ENCODE measurements around the gene UBR3.

The UBR3 gene

DNA sequence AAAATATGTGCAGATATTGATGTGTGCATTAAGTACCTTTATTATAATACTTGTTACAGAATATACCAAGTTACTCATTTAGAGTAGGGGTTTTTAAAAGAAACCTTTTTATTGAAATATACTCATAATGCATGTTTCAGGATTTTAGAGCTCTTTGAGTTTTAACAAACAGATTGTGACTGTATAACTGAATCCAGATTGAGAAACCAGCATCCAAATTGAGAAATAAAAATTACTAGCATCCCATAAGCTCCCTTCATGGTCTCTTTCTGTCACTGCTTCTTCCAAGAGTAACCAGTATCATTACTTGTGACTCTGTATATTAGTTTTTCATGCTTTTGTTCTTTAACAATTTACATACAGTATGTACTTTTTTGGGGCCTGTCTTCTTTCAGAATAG lies 156.9 kb downstream of the UBR3 start:
- H3K4me3 ChIP-seq (ENCODE audit: low read depth, low read length): no peak overlapping the region
- H3K27me3 ChIP-seq (ENCODE audit: control insufficient read depth, insufficient read depth, low read length): no peaks in the 10 kb centered on the region
- H3K4me1 ChIP-seq (ENCODE audit: control insufficient read depth, insufficient read depth, low read length): peaks cover 2% of the 10 kb centered on the region
- H3K36me3 ChIP-seq (ENCODE audit: control insufficient read depth, insufficient read depth, low read length): no peaks in the 10 kb centered on the region
- H3K9ac ChIP-seq (ENCODE audit: low read depth, low read length): no peak overlapping the region
- H3K9me3 ChIP-seq (ENCODE audit: control insufficient read depth, insufficient read depth, low read length): no peaks in the 10 kb centered on the region

DNA sequence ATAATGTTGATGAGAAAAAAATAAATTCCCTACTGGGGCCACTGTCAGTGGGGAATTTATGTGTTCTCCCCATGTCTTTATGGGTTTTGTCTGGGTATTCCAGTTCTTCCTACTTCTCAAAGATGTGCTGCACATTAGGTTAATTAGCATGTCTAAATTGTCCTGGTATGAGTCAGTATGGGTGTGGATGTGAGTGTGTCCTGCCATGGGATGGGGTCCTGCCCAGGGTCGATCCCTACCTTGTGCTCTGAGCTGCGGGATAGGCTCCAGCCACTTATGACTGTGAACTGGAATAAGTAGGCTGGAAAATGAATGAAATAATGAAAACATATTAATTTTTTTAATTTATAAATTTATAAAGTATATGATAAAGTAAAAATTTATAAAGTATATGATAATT lies 167.5 kb downstream of the UBR3 start:
- peaks cover 5% of the 10 kb centered on the region for H3K36me3 ChIP-seq (ENCODE audit: control insufficient read depth, insufficient read depth, low read length)
- no peaks in the 10 kb centered on the region for H3K4me1 ChIP-seq (ENCODE audit: control insufficient read depth, insufficient read depth, low read length)
- H3K9me3 ChIP-seq (ENCODE audit: control insufficient read depth, insufficient read depth, low read length): peaks cover 6% of the 10 kb centered on the region
- H3K27me3 ChIP-seq (ENCODE audit: control insufficient read depth, insufficient read depth, low read length): no peaks in the 10 kb centered on the region
- no peak overlapping the region for H3K4me3 ChIP-seq (ENCODE audit: low read depth, low read length)
- no peak overlapping the region for H3K9ac ChIP-seq (ENCODE audit: low read depth, low read length)

DNA sequence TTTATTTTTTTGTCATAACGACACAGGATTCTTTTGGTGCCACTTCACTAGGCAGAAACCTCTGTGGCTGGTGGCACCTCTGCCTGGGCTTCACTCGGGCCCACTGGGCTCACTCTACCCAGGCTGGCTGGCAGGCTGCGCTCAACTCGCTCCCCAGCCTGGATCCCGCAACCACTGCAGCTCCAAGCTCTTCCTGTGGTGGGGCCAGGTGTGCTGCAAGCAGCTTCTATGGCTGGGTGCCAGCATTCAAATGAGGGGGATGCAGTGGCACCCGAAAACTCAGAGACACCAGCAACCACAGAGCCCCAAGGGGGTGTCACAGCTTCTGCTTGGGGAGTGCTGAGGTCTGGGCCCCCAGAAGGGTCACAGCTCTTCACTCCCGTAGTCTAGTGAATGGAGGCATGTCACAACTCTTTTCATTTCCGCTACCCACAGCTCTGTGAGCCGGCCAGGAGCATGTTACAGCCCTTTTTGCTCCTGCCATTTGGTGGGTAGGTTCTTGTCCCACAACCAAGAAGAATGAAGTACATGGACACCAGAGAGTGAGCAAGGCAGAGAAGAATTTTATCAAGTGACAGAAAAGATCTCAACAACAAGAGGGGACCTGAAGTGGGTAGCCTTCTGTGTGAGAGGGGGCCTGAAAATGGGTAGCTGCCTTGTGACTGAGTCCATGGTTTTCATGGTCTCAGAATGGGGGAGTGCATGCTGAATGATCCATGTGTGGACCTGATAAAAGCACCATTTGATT lies 170.1 kb downstream of the UBR3 start:
- no peak overlapping the region for H3K9ac ChIP-seq (ENCODE audit: low read depth, low read length)
- no peaks in the 10 kb centered on the region for H3K27me3 ChIP-seq (ENCODE audit: control insufficient read depth, insufficient read depth, low read length)
- H3K4me1 ChIP-seq (ENCODE audit: control insufficient read depth, insufficient read depth, low read length): no peaks in the 10 kb centered on the region
- H3K4me3 ChIP-seq (ENCODE audit: low read depth, low read length): no peak overlapping the region
- peaks cover 3% of the 10 kb centered on the region for H3K36me3 ChIP-seq (ENCODE audit: control insufficient read depth, insufficient read depth, low read length)
- H3K9me3 ChIP-seq (ENCODE audit: control insufficient read depth, insufficient read depth, low read length): peaks cover 6% of the 10 kb centered on the region

DNA sequence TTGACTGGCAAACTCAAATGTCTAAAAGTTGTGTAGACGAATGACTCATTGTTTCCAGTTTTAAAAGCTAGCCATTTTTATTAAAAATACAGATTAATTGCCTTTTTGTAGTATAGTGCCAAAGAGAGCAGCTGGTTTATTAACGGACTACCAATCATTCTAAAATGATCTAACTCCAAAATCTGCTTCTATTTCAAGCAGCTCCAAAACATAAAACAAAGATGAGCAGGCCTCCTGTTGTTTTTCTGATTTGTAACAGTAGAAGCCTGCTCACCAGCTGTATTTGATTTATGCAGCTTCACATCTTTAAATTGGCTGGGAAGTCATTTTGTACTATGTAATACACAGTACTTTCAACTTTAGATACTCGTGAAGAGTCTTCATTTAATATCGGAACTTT lies 171.8 kb downstream of the UBR3 start:
- H3K9ac ChIP-seq (ENCODE audit: low read depth, low read length): no peak overlapping the region
- peaks cover 6% of the 10 kb centered on the region for H3K9me3 ChIP-seq (ENCODE audit: control insufficient read depth, insufficient read depth, low read length)
- no peaks in the 10 kb centered on the region for H3K27me3 ChIP-seq (ENCODE audit: control insufficient read depth, insufficient read depth, low read length)
- no peaks in the 10 kb centered on the region for H3K4me1 ChIP-seq (ENCODE audit: control insufficient read depth, insufficient read depth, low read length)
- no peak overlapping the region for H3K4me3 ChIP-seq (ENCODE audit: low read depth, low read length)
- peaks cover 3% of the 10 kb centered on the region for H3K36me3 ChIP-seq (ENCODE audit: control insufficient read depth, insufficient read depth, low read length)

DNA sequence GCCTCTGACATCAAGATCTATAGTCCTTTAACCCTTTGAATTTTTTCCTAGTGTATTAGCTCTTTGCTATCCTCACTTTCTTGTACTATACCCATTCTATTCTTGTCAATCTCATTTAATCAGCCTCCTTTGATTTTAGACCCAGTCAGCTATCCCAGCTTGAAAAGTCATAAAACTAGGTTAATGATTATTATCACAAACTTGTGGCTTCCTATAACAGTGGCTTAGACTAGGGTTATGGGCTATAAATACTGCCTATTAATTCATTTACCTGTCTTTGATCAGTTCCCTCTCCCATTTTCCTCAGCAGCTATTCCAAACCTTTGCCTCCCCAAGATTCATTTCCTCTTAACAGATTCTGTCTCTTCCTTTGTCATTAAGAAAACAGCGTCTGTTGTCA lies 174.8 kb downstream of the UBR3 start:
- no peak overlapping the region for H3K9ac ChIP-seq (ENCODE audit: low read depth, low read length)
- no peak overlapping the region for H3K4me3 ChIP-seq (ENCODE audit: low read depth, low read length)
- no peaks in the 10 kb centered on the region for H3K27me3 ChIP-seq (ENCODE audit: control insufficient read depth, insufficient read depth, low read length)
- H3K9me3 ChIP-seq (ENCODE audit: control insufficient read depth, insufficient read depth, low read length): peaks cover 6% of the 10 kb centered on the region
- H3K36me3 ChIP-seq (ENCODE audit: control insufficient read depth, insufficient read depth, low read length): peaks cover 2% of the 10 kb centered on the region
- H3K4me1 ChIP-seq (ENCODE audit: control insufficient read depth, insufficient read depth, low read length): peaks cover 4% of the 10 kb centered on the region

DNA sequence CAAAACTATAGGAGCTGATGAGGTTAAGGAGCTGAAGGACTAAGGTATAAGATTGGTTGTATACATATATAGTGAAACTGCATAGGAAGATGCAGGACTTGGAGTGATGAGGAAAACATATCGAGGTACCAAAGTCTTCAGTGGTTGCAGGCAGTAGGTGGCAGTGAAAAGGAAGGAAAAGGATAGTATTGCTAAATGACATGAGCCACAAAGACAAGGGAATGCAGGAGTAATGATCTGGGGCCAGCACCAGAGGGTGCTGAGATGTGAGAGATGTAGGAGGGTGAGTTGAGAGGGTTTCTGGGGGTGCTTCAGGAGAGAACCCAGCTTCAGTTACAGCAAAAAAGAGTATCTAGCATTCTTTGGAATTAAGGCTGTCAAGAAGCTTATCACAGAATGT lies 178.4 kb downstream of the UBR3 start:
- Histone ChIP-seq H3K9ac (ENCODE audit: low read depth, low read length) (no peak overlapping the region), H3K9me3 (ENCODE audit: control insufficient read depth, insufficient read depth, low read length) (no peaks in the 10 kb centered on the region), H3K4me3 (ENCODE audit: low read depth, low read length) (no peak overlapping the region), H3K36me3 (ENCODE audit: control insufficient read depth, insufficient read depth, low read length) (no peaks in the 10 kb centered on the region), H3K27me3 (ENCODE audit: control insufficient read depth, insufficient read depth, low read length) (no peaks in the 10 kb centered on the region), H3K4me1 (ENCODE audit: control insufficient read depth, insufficient read depth, low read length) (peaks cover 4% of the 10 kb centered on the region)

DNA sequence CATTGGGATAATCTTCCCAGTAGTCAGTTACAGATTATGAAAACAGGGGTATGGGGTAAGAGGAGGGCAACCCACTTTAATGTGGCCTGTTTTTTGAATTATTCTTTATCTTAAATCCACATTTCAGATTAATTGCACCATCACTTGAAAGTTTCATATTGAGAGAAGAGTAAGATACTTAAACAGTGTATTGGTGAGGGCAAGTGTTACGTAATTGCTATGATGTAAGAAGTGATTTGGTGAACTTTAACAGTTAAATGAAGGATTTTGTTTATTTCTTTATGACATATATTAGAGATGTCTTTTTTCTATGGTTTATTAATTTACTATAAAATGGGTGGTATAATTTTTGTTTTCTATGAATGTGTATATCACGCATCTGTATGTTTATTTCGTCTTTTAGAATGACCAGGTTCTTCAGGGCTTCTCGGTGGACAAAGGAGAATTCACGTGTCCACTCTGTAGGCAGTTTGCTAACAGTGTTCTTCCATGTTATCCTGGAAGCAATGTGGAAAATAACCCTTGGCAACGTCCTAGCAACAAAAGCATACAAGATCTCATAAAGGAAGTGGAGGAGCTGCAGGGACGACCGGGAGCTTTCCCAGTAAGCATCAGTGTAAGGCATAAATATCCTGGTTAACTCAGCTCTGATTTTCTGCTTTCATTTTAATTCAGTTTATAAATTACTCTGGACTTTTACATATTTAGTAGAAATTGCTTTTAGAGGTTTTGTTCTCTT lies 179.5 kb downstream of the UBR3 start:
- H3K9ac ChIP-seq (ENCODE audit: low read depth, low read length): no peak overlapping the region
- H3K9me3 ChIP-seq (ENCODE audit: control insufficient read depth, insufficient read depth, low read length): no peaks in the 10 kb centered on the region
- H3K36me3 ChIP-seq (ENCODE audit: control insufficient read depth, insufficient read depth, low read length): no peaks in the 10 kb centered on the region
- H3K4me1 ChIP-seq (ENCODE audit: control insufficient read depth, insufficient read depth, low read length): peaks cover 4% of the 10 kb centered on the region
- no peak overlapping the region for H3K4me3 ChIP-seq (ENCODE audit: low read depth, low read length)
- no peaks in the 10 kb centered on the region for H3K27me3 ChIP-seq (ENCODE audit: control insufficient read depth, insufficient read depth, low read length)

DNA sequence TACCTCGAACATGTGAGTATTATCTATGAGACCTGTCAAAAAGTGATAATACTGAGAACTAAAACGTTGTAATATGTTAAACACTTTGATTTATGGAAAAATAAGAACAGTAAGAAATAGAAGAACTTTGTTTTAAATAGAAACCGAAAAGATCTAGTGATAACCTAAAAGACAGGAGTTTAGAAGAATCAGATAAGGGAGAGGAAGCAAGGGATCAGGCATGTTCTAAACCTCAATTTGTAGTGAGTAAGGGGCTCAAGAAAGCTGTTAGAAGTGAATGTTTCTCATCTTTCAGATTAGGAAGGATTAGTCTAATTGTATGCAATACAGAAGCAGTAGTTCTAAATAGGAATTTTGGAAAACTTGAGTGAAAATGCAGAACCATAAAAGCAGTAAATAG lies 182.0 kb downstream of the UBR3 start:
- no peaks in the 10 kb centered on the region for H3K27me3 ChIP-seq (ENCODE audit: control insufficient read depth, insufficient read depth, low read length)
- no peaks in the 10 kb centered on the region for H3K9me3 ChIP-seq (ENCODE audit: control insufficient read depth, insufficient read depth, low read length)
- H3K9ac ChIP-seq (ENCODE audit: low read depth, low read length): no peak overlapping the region
- H3K36me3 ChIP-seq (ENCODE audit: control insufficient read depth, insufficient read depth, low read length): no peaks in the 10 kb centered on the region
- peaks cover 4% of the 10 kb centered on the region for H3K4me1 ChIP-seq (ENCODE audit: control insufficient read depth, insufficient read depth, low read length)
- no peak overlapping the region for H3K4me3 ChIP-seq (ENCODE audit: low read depth, low read length)

DNA sequence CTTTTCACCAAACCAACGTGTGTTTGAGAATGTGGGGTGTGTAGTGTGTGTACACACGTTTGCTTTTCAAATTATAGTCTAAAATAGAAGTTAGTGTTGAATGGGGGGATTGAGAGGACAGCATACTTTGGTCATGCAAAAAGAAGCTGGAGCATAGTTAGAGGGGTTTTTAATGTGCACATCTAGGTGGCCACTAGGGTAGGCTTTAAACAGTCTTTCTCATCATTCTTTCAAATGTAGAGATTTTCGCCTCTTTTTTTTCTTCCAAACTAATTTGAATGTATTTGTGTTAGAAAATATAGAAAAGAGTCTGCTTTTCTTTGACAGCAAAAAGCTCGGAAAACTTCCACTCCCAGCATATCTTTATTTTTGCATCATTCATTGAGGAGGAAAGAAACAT lies 185.5 kb downstream of the UBR3 start:
- Histone ChIP-seq H3K4me1 (ENCODE audit: control insufficient read depth, insufficient read depth, low read length) (no peaks in the 10 kb centered on the region), H3K36me3 (ENCODE audit: control insufficient read depth, insufficient read depth, low read length) (no peaks in the 10 kb centered on the region), H3K27me3 (ENCODE audit: control insufficient read depth, insufficient read depth, low read length) (no peaks in the 10 kb centered on the region)

DNA sequence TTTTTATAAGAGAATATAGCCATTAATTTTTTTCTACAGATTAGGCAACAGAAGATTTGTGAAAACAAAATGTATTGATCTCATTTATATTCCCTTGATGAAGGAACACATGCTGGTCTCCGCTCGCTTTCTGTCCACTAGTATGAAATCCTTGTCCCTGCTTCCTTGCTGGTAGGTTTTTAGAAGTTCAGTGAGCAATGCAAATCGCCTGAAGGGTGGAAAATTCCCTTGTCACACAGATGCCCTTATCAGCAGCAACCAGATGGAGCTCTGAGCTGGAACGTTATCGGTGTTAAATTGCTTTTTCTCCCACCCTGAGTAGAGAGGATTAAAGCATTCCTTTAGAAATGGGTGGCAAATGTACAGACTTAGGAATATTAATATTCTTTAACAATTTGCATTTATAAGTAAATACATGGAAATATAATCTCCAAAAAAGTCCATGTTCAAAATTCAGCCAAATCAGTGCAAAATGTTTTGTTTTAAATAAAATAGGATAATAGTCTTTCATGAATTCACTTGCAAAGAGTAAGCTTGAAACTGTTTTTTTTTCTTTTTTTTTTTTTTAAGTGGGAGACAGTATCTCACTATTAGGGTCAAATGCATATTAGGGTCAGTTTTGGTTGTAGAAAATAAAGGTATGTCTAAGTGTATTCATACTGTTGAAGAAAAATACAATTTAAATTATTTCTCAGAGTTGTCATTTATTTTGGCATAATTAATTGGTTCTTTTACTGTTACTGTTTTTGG lies 186.7 kb downstream of the UBR3 start:
- Histone ChIP-seq H3K36me3 (ENCODE audit: control insufficient read depth, insufficient read depth, low read length) (no peaks in the 10 kb centered on the region), H3K4me1 (ENCODE audit: control insufficient read depth, insufficient read depth, low read length) (no peaks in the 10 kb centered on the region), H3K9me3 (ENCODE audit: control insufficient read depth, insufficient read depth, low read length) (no peaks in the 10 kb centered on the region), H3K27me3 (ENCODE audit: control insufficient read depth, insufficient read depth, low read length) (no peaks in the 10 kb centered on the region), H3K9ac (ENCODE audit: low read depth, low read length) (no peak overlapping the region), H3K4me3 (ENCODE audit: low read depth, low read length) (no peak overlapping the region)

More for the DNA sequence above, 185.5 kb downstream of the UBR3 start:
- H3K9me3 ChIP-seq (ENCODE audit: control insufficient read depth, insufficient read depth, low read length): no peaks in the 10 kb centered on the region
- H3K4me3 ChIP-seq (ENCODE audit: low read depth, low read length): no peak overlapping the region
- H3K9ac ChIP-seq (ENCODE audit: low read depth, low read length): no peak overlapping the region

DNA sequence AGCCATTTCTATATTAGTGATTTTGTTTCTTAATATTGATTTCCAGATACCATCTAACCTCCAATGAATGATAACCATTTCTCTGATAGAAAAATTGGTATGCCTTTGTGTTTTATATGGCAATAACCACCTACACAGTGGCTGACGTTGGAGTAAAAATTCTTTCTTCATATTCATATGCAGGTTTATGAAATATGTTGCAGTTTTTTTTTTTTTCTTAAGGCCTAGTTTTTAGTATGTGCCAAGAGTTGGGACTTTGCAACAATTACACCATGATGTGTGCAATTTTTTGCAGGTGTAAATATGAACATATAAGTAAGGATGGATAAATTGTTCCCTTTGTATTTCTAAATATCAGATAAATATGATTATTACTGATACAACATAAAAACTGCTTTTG lies 187.5 kb downstream of the UBR3 start:
- no peaks in the 10 kb centered on the region for H3K4me1 ChIP-seq (ENCODE audit: control insufficient read depth, insufficient read depth, low read length)
- no peaks in the 10 kb centered on the region for H3K36me3 ChIP-seq (ENCODE audit: control insufficient read depth, insufficient read depth, low read length)
- no peaks in the 10 kb centered on the region for H3K27me3 ChIP-seq (ENCODE audit: control insufficient read depth, insufficient read depth, low read length)
- H3K4me3 ChIP-seq (ENCODE audit: low read depth, low read length): no peak overlapping the region
- no peaks in the 10 kb centered on the region for H3K9me3 ChIP-seq (ENCODE audit: control insufficient read depth, insufficient read depth, low read length)
- no peak overlapping the region for H3K9ac ChIP-seq (ENCODE audit: low read depth, low read length)
